Fibroblast of skin of right biceps (primary cell): Measurements from ENCODE around the gene SPINT1.
A peak's percentile ranks its signal among the peaks of the same experiment; 100 is the strongest.

Experiments used
- DNase-seq: peaks from one replicate; pipeline ENCODE4 v3.0.0-alpha.2; 2013

SPINT1 gene

GRCh38 chr15:40863660-40864270 is 19.9 kb downstream of the SPINT1 start:
- DNase-seq: no peak

- DNase-seq: no peak
These were observed 23.4 kb downstream of the SPINT1 start for GRCh38 chr15:40867199-40867598.

- DNase-seq: no peak
These were observed 25.8 kb downstream of the SPINT1 start for GRCh38 chr15:40869686-40870085.

- no peak for DNase-seq
These were observed 26.9 kb downstream of the SPINT1 start for GRCh38 chr15:40870716-40871115.

GRCh38 chr15:40871749-40872617 is 28.1 kb downstream of the SPINT1 start:
- DNase-seq: no peak

GRCh38 chr15:40872791-40873693 is 29.2 kb downstream of the SPINT1 start:
- DNase-seq: no peak

- peak; percentile 53 for DNase-seq
These were observed 30.1 kb downstream of the SPINT1 start, which contains the start of gene RHOV for GRCh38 chr15:40873694-40874561. Gene RHOV, minus strand, starts transcription at chr15:40874234. Its CDS starts 95 bp downstream, at chr15:40874139.

- DNase-seq: no peak
These were observed 32.3 kb downstream of the SPINT1 start for GRCh38 chr15:40875991-40876730.

GRCh38 chr15:40877694-40878093 is 33.8 kb downstream of the SPINT1 start:
- DNase-seq: no peak

- no peak for DNase-seq
These were observed 34.9 kb downstream of the SPINT1 start for GRCh38 chr15:40878785-40879184.

GRCh38 chr15:40879609-40880008 is 35.8 kb downstream of the SPINT1 start:
- DNase-seq: no peak

GRCh38 chr15:40881351-40881750 is 37.5 kb downstream of the SPINT1 start:
- DNase-seq: no peak

GRCh38 chr15:40886586-40886985 is 42.7 kb downstream of the SPINT1 start:
- no peak for DNase-seq

- no peak for DNase-seq
These were observed 45.3 kb downstream of the SPINT1 start for GRCh38 chr15:40889112-40889511.

- DNase-seq: no peak
These were observed 47.3 kb downstream of the SPINT1 start for GRCh38 chr15:40891138-40891537.

GRCh38 chr15:40891810-40892446 is 48.1 kb downstream of the SPINT1 start:
- peak; percentile 40 for DNase-seq

GRCh38 chr15:40892447-40893012 is 48.7 kb downstream of the SPINT1 start:
- DNase-seq: no peak

GRCh38 chr15:40893019-40893670 is 49.3 kb downstream of the SPINT1 start:
- DNase-seq: no peak

- peak; percentile 95 for DNase-seq
These were observed 50.2 kb downstream of the SPINT1 start, which contains the start of gene VPS18 for GRCh38 chr15:40893733-40894680. Gene VPS18, plus strand, starts transcription at chr15:40894450. Its CDS starts 319 bp downstream, at chr15:40894769.
